ENCODE results near the gene PTPRK. TPM values are rescaled to one million over a fixed set of nuclear protein-coding genes. Genes with fewer than 3 reads are reported as not detected.
"Not testable (repeated sequence)": the region's sequence is repeated elsewhere in the genome, so short reads cannot be mapped to it uniquely, and the experiment has no call there.

The PTPRK gene
- polyA plus RNA-seq, 1 donor, result 57.5 TPM

DNA sequence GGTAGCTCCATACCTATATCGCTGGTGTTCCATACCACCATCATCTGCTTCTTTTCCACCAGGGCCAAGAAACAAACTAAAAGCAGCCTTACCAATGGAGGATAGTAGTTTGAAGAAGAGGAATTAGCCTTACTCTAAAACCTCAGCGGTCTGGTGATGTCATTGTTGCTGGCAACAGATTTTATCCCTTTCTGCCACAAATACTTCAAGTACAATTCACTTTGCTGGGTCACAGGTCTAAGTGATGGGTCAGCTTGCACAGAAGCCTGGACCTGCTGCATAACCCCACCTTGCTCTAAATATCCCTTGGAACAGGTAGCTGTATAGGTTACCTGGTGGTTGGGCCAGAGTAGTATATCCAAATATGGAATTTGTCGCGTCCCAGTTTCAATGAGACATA, 566.3 kb downstream of the PTPRK start:
- DNase-seq, result no peak

GRCh38 chr6:127952831-127953230, 567.6 kb downstream of the PTPRK start:
- no peak for DNase-seq

DNA sequence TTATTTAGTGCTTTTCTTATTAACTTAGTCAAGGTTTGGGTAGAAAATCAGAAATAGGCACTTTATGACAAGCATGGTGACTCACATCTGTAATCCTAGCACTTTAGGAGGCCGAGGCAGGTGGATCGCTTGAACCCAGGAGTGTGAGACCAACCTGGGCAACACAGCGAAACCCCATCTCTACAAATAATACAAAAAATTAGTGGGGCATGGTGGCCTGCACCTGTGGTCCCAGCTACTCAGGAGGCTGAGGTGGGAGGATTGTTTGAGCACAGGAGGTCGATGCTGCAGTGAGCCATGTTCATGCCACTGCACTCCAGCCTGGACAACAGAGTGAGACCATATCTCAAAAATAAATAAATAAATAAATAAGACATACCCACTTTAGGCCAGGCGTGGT, 568.2 kb downstream of the PTPRK start:
- no peak for DNase-seq

DNA sequence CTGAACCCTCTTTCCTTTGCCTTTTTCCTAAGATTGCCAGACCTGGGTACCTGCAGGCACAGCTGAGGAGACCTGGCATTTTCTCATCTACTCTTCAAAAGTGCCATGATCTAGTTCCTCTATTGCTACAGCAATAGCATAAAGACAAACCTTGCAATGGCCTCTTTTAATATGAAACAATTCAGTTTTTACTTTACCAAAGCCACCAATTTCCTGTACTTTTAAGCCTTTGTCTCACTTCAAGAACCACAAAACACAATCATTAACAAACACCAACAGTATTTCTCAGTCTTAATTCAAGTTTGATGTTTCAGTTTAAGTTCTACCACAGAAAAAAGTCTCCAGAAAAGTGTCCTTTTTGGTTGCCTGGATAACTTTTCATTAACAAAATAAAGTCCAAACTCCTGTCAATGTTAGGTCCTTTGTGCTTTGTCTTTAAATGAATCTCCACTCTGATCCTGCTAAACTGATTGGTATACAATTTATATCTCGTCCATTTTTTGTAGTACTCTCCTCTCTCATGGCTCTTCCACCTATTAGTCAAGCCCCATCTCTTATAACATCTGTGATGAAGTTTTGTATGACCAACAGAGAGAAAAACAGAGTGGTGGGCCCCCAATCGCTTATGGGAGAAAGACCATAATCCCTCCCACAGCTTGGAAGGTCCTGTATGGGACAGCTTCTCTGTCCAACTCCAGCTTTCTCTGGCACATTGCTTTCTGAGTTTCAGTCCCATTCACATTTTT, 569.1 kb downstream of the PTPRK start:
- no peak for DNase-seq

GRCh38 chr6:127950566-127951145, 569.7 kb downstream of the PTPRK start:
- DNase-seq, result no peak

DNA sequence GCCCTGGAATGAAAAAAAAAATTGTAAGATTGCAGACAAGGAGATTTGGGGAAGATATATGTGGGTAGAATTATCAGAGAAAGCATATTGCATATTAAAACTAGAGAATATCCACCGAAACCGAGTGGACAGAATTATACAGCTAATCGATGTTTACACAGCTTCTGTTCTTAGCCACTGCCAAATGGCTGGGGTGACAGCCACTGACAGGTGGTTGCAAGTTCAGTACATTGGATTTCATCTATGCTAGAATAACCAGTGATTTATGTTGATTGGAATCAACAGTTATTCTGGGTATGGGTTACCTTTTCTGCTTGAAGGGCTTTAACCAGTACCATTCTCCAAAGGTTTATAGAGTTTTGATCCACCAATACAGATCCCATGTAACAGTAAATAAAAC, 571.1 kb downstream of the PTPRK start:
- DNase-seq, result no peak

- DNase-seq, result no peak
Observed at GRCh38 chr6:127946388-127946787, 574.0 kb downstream of the PTPRK start.

DNA sequence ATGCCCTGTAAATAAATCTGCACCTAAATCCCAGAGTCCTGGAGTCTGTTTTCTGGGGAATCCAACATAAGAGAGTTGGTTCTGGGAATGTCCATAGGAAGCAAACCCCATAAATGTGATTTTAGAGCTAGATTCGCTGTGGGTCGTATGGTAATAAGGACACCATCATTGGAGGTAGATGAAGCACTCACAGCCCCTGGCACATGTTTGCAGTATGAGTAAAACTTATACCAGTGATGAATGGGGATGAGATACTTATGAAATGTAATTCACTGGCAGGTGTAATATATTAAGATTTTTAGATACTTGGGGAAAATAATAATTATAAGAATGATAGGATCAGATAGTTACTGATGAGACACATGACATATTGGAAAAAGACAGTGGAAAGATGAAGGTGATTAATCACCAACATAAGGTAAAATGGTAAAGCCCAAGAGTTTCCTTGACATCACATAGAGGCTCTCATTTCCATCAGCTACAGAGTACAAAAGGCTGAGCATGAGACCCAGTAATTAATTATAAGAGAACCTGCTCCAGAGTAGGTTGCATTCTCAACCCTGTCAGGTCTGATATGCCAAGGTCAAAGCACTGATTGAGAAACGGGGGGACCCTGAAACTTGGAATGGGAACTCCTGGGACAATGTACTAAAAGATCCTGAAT, 574.8 kb downstream of the PTPRK start:
- no peak for DNase-seq

- DNase-seq, result no peak
Observed at GRCh38 chr6:127941228-127941627, 579.2 kb downstream of the PTPRK start.

- no peak for DNase-seq
Observed at GRCh38 chr6:127939442-127940066, 580.8 kb downstream of the PTPRK start.

GRCh38 chr6:127938701-127939100, 581.7 kb downstream of the PTPRK start:
- DNase-seq, result no peak

DNA sequence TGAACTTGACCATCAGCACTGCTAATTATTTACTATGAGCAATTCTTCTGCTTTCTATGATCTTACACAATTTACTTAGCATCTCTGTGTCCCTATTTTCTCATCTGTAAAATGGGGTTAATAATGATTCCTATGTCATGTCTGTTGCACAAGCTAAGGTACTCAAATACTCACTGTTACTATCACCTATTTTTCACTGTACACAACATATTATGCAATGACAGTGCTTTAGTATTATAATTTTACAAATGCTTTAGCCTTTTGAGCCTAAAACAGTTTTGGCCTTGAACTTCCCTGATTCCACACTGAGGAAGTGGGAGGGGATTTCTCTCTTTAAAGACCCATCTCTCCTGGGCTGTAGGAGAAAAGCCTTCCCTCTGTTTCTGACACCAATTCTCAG, 582.7 kb downstream of the PTPRK start:
- DNase-seq, result no peak

GRCh38 chr6:127937102-127937501, 583.3 kb downstream of the PTPRK start:
- no peak for DNase-seq

DNA sequence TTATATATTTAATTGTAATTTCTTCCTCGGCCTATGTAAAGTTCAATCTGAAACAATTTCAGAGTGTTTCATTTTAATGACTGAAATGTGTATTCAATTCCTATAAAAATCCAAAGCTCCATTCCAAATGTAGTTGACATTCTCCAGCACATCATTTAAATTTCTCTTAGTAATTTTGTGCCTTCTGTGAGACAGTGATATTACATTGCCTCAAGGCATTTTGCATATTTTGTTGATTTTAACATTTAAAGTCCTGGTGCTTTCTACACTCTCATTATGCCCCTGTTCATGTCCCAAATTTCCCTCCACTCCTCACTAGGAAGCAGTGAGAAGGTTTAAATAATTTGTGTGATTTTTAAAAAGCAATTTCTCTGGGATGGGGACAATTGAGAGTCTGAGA, 585.4 kb downstream of the PTPRK start:
- no peak for DNase-seq

DNA sequence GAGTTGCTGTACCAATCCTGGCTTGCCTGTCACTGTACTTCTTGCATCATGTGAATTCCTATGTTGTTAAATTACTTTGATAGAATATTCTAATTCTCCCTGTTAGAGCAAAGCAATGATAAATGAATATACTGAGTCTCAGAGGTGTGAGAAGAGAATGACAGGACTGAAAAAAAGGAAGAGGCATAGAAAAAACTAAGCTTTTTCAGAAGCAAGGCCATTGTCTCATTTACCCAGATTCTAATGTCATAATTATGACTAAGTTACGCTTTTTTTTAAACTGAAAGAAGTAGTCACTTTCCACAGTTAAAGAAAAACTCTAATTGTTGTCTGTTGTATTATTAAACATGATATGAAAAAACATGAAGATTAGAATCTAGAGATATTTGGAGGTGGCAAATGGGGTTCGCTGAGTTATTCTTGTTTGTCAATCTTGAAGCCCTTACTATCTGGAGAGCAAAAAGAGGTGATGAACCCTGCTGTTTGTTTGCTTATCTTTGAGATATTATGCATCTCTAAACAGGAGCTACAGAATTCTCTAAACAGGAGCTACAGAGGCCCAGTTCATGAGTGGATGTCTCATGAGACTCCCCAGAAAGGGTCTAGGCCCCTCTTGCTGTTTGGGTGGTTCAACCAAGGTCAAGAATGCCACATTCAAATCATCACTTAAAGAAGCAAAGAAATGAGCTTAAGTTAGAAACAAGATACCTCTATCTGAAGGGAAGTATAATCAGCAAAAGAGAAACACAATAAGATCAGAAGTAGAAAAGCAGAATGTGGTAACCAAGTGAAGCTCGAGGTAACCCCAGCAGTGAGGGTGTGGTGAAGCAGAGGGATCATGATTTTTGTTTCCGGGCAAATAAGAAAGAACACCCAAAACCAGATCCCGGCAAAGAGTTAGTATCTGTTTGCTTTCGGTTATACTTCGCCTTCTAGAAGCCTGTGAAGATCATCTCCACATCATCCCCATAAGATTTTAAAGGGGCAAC, 586.3 kb downstream of the PTPRK start:
- DNase-seq, result no peak

DNA sequence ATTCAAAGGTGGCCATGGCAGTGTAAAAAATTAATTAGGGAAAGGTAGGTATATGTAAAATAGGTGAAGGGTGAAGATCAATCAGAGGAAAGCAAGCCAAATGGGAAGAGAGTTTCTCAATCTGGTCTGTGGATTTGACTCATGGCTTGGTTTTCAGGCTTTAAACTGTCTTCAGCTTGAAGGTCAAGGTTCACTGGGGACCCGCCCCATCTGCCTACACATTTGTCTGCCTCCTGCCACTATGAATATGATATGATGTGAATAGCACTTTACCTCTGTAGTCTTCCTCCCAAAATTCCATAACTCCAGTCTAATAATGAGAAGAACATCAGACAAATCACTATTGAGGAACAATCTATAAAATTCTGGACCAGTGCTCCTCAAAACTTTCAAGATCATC, 587.3 kb downstream of the PTPRK start:
- DNase-seq, result no peak

DNA sequence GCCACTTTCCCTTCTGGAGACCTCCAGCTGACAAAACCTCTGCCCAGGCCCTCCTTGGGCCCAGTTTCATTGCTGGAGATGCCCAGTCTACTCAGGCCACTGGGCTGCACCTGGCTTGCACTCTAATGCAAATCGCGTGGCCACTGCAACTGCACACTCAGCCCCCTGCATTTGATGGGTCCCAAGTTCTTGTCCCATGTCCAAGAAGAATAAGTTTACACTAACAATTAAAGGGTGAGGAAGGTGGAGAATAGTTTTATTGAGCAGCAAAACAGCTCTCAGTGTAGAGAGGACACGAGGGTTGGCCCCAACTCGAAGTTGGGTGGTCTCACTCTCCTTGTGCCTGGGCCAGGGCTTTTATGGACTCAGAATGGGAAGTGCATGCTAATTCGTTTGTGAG, 587.7 kb downstream of the PTPRK start:
- no peak for DNase-seq

GRCh38 chr6:127926441-127926840, 594.0 kb downstream of the PTPRK start:
- not testable (repeated sequence) for DNase-seq

GRCh38 chr6:127924440-127924839, 596.0 kb downstream of the PTPRK start:
- no peak for DNase-seq

DNA sequence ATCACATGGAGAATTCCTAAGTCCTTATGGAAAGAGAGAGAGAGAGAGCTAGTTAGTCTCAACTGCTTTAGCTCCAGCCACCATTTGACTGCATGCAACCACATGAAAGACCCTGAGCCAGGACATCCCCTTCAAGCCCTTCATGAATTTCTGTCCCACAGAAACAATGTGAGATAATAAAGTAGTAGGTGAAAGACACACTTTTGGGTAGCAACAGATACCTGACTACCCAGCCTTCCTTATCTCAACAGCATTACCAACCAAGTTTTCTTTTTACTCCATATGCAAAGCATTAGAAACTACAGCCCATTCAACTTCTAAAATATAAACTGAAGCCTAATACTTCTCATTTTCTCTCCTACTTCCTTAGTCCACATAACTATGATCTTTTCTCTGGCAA, 596.4 kb downstream of the PTPRK start:
- DNase-seq, result no peak

- no peak for DNase-seq
Observed at GRCh38 chr6:127923135-127923534, 597.3 kb downstream of the PTPRK start.

DNA sequence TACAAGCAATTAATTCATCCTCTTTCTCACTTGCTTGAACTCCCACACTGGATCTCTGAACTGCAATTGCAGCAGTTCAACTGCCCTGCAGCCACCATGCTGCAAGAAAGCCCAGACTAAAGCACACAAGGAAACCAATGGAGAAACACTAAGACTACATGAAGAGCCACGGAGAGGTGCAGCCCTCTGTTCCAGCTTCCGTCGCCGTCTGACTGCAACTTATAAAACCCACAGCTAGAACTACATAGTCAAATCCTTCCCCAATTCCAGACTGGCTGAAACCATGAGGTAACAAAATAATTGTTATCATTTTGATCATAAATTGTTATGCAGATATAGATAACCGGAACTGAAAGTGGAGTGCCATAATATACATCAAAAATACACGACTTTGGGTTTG, 598.4 kb downstream of the PTPRK start:
- DNase-seq, result no peak

Measured in left kidney (tissue), 2 donors.